Non-pigmented ciliary epithelial cell (primary cell): Measurements from ENCODE around the gene BCAR3.

Experiments used
- DNase-seq: peaks from one replicate; pipeline ENCODE4 v3.0.0-alpha.2; 2010; ENCODE audit warnings: low read depth

BCAR3 gene

GRCh38 chr1:93542398-93542797 lies 139.2 kb downstream of the BCAR3 start:
- no peak for DNase-seq

DNA sequence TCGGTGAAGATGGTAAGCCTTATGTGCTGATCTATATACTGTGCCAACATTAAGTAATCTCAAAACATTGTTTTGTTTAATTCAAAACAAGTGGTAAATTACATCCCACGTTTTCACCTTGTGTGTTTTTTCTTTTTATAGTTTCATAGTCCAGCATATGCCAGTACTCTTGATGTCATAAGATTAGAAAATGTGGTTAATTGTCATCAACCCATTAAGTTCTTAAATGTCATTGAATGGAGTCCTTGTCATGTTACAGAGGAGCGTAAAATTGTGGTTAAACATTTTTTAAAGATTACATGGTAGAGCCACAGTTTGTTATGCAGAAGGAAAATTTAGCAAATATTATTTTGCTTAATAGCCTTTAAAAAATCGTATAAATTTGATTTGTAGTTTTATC lies 140.6 kb downstream of the BCAR3 start:
- DNase-seq: no peak

GRCh38 chr1:93537924-93538323 lies 143.7 kb downstream of the BCAR3 start:
- DNase-seq: no peak

- no peak for DNase-seq
Measured at GRCh38 chr1:93537396-93537795, 144.2 kb downstream of the BCAR3 start.

DNA sequence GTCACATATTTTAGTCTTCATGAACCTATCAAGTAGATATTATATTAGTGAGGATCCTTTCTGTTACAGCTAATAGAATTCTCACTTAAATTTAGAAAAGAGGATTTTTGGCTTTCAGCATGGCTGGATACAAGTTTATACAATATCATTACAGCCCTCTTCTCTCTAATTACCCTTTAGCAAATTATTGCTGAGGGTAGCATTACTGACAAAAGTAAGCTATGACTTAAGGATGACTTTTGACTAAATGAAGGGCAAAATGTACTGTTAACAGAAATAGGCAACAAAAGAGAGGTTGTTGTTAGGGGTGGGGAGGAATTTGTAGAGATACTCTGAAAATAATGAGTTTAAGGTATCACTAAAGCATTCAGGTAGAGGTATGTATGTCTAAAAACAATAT lies 148.0 kb downstream of the BCAR3 start:
- DNase-seq: no peak

- DNase-seq: no peak
Measured at GRCh38 chr1:93532780-93533378, 148.8 kb downstream of the BCAR3 start.

DNA sequence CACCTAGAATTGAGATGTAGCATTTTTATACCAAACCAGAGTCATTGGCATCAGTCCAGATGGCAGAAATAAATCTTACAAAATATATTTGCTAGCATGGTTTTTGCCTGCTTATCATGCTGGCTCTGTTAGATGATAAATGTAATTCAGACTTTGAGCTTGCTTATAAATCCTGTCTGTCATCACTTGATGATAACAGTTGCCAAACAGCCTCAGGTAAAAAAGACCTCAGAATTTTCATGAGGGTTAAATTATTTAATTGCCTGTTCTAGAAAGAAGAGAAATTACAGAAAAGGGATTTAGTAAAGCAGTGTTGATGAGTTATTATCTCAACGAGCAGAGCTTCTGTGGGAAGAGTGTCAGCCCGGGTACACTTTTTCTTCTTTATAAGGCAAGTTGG lies 150.4 kb downstream of the BCAR3 start:
- DNase-seq: no peak

DNA sequence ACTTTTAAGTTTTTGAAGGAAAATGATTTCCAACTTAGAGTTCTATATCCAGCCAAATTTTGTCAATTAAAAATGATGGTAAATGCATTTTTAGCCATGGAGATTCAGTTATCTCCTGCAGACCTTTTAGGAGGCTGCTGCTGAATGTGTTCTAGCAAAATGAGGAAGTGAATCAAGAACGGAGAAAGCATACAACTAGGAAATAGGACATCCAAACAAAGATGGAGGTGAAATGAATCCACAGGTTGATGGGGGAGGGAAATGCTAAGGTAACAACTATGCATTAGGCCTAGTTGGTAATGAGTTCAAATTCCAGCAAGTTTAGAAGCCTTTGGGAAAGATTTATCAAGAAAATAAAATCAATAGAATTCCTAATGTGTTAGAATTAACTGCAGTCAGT lies 153.2 kb downstream of the BCAR3 start:
- DNase-seq: no peak

- no peak for DNase-seq
Measured at GRCh38 chr1:93526431-93526830, 155.2 kb downstream of the BCAR3 start.

DNA sequence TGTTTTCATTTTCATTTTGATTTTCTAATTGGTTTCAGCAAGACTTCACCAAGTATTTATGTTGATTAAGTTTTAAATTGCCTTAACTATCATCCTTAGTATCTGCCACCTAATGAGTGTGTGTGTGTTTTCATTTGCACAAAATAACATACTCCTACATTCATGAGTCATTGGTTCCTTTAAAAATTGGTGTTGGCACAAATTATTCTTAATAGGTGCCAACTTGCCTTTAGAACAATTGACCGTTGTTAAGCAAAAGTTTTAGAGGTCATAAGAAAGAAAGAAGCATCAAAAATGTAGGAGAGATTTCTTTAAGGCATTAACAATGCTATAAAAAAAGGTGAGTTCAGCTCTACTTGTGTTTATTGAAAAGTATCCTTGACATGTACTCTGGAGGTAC lies 156.2 kb downstream of the BCAR3 start:
- DNase-seq: no peak

GRCh38 chr1:93522721-93523120 lies 158.9 kb downstream of the BCAR3 start:
- no peak for DNase-seq

GRCh38 chr1:93521618-93522017 lies 160.0 kb downstream of the BCAR3 start:
- DNase-seq: no peak

DNA sequence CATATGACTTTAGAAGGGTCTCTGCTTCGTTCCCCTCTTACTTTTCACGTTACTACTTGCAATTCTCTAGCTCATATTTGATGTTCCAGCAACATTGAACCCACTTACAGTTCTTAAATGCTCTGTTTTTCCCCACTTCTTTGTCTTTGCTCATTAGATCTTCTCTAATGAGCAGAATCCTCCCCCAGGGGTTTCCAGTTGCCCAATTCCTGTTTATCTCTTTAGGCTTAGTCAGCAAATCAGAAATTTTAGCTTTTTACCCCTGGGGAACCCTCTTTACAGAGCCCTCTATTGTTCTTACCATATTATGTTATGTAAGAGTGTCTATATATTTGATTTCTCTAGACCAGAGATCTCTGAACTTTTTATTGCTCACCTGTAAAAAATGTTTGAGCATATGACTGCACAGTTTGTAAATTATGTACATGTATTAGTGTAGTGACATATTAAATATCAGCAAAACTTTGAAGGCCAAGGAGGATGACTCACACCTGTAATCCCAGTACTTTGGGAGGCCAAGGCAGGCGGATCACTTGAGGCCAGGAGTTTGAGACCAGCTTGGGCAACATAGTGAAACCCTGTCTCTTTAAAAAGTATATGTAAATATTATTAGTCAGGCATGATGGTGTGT lies 162.3 kb downstream of the BCAR3 start:
- DNase-seq: no peak

GRCh38 chr1:93518516-93518915 lies 163.1 kb downstream of the BCAR3 start:
- DNase-seq: no peak

DNA sequence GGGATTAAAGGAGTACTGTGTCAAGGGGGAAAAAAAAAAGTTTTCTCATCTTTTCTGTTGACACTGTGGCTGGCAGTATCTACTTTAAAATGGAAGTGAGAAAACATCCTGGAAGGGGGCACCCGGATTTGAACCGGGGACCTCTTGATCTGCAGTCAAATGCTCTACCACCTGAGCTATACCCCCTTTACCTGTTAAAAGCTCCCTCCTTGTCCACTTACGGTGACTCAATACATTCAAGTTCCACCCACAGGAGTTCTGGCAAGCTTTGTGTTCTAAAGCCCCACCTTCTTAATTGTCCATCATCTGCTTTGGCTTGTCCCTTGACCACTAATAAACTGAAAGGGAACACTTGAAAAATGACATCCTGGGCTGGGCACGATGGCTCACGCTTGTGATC lies 165.5 kb downstream of the BCAR3 start:
- DNase-seq: no peak
